A204.1 (cell line): ENCODE measurements around the gene PLK3.
A peak's percentile ranks its signal among the peaks of the same experiment; 100 is the strongest.
"Not testable (repeated sequence)": the region's sequence is repeated elsewhere in the genome, so short reads cannot be mapped to it uniquely, and the experiment has no call there.

ENCODE experiments used
- FAIRE-seq: peaks from 2 replicates; lab custom pipeline; 2012; peaks lifted over from hg19 to GRCh38; lab: Jason Lieb, UNC

Gene PLK3

GRCh38 chr1:44799770-44800584 is at the start of gene PLK3:
Gene PLK3, plus strand, starts transcription at chr1:44800377. Its CDS starts 87 bp downstream, at chr1:44800464.
- FAIRE-seq: peak; percentile 93

- no peak for FAIRE-seq
Observed at GRCh38 chr1:44757420-44757819, 42.8 kb upstream of the PLK3 start.

DNA sequence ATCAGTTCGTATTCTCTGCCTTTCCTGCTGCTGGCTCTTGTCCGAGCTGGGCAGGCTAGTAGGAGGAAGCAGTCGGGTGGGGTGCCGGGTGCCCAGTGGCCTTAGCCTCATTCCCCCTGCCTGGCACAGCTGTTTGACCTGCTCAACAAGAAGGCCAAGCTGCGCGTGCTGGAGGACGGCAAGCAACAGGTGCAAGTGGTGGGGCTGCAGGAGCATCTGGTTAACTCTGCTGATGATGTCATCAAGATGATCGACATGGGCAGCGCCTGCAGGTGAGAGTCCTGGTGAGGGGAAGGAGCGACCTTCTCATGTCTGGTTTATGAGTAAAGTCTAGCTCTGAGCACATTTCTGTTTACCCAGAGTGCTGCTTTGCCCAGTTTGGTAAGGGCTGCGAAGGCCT is 41.1 kb upstream of the PLK3 start:
- FAIRE-seq: no peak

DNA sequence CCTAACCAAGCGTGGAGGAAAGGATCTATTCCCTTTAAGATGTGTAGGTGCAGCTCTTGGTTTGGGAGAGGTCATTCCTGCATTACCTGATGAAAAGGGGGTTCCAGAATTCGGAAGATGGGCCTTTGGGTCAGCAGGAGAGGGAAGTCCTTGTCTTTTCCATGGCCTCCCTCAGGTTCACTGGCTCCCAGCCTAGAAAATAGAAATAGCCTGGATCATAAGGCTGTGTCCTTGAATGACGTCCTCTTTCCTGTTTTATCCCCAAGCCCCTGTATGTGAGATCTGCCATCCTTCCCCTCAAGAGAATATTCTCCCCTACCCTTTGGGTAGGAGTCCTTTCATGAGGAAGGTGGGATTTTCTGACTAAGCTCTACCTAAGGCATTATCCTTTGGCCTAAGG is 39.3 kb upstream of the PLK3 start:
- FAIRE-seq: no peak

DNA sequence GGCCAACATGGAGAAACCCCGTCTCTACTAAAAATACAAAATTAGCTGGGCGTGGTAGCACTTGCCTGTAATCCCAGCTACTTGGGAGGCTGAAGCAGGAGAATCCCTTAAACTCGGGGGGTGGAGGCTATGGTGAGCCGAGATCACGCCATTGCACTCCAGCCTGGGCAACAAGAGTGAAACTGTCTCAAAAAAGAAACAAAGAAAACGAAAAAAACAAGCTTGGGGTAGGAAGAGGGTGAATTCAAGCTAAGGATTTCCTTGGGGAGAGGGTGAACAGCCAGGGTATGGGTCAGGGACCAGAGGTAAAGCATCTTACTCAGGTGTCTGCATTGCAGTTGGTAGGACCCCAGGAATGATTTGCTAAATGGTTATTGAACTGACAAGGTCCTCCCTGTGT is 33.8 kb upstream of the PLK3 start:
- not testable (repeated sequence) for FAIRE-seq

DNA sequence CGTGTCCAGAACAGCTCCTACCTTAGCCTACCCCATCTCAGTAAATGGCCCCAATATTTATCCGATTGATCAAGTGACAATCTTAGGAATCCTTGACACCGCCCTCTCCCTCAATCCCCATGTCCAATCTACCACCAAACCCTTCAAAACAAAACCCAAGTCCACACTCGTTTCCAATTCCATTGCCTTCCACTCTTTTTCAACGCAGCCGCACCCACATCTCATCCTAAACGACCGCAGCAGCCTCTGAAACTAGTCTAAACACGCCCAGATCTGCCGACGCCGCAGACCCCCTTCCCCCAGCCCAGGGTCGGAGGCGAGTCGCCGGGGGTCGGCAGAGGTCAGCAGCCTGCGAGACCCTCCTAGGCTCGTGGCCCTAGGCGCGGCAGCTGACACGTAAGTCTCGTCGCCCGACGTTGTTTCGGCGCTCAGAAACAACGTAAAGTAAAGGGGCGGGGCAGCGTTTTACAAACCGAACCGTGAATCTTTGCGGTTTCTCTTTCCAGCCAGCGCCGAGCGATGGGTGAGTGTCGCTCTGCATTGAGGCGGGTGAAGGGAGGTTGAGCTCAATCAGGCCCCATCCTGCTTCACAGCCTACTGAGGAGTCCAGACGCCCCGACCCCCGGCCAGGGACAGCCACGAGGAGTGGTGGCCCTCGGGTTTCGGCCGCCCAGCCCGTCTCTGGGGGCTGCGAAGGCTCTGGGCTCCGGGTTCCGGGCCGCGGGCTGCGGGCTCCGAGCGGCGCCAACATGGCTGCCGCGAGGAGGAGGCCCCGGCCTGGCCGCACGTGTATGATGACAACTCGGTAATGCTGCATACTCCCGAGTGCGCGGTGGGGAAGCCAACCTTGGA is 24.9 kb upstream of the PLK3 start, which contains the start of gene RPS8:
Gene RPS8 (plus strand): TSS at position 463 of the 852 bp plus-strand sequence. CDS start 57 bp downstream, at position 520.
- no peak for FAIRE-seq

GRCh38 chr1:44775930-44776729 is 24.0 kb upstream of the PLK3 start:
- FAIRE-seq: no peak

DNA sequence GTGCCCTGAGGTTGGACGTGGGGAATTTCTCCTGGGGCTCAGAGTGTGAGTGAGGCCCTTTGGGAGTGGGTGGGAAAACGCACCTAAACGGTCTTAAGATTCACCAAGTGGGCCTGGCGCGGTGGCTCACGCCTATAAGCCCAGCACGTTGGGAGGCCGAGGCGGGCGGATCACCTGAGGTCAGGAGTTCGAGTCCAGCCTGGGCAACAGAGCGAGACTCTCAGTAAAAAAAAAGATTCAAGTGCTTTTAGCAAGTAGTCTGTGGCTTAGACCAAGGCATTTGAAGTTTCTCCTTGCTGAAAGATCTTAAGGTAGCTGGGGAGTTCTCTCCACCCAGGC is 23.5 kb upstream of the PLK3 start:
- no peak for FAIRE-seq

GRCh38 chr1:44777547-44777946 is 22.6 kb upstream of the PLK3 start:
- no peak for FAIRE-seq

- no peak for FAIRE-seq
Observed at GRCh38 chr1:44777969-44778635, 22.1 kb upstream of the PLK3 start.

DNA sequence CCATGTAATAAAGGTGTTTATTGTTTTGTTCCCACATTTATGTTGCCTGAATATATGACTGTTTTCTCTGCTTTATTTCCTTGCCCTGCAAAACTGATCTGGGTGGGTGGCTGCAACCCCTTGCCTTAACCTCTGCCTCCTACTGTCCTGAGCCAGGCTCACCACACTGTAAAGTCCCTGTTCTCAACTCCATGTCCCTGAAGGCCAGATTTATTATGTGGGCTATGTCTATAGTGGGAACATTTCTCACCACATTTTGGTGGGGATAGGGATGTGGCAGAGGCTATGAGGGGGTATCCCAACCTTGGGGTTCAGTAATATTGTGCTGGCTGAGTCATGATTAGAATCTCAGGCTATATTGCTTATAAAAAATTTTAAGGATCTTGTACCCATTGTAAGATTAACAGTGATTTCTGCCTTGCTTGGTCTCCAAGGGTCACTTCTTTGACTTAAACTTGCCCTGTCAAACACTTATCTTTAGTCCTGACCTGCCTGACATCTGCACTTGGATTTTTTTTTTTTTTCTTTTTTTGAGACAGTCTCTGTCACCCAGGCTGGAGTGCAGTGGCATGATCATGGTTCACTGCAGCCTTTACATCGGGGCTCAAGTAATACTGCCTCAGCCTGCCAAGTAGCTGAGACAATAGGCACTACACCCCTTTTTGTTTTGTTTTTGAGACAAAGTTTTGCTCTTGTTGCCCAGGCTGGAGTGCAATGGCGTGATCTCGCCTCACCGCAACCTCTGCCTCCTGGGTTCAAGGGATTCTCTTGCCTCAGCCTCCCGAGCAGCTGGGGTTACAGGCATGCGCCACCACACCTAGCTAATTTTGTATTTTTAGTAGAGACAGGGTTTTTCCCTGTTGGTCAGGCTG is 21.2 kb upstream of the PLK3 start:
- no peak for FAIRE-seq

DNA sequence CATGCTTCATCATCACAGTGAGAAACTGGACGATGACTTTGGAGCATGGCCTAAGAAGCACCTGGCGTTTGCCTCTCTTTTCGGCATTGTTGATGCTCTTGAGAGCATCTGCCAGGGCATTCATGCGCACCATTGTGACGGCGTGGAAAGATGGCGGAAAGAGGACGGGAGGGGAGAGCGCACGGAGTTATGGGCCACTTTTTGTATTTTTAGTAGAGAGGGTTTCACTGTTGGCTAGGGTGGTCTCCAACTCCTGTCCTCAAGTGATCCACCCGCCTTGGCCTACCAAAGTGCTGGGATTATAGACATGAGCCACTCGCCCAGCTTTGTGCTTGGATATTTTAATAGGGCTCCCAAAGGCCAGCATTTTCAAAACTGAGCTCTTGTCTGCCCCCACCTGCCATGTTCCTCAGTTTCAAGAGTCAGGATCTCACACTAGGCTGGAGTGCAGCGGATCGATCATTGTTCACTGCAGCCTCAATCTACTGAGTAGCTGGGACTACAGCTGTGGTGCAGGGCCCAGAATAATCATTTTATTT is 19.5 kb upstream of the PLK3 start:
- FAIRE-seq: no peak

GRCh38 chr1:44783697-44784093 is 16.5 kb upstream of the PLK3 start:
- FAIRE-seq: no peak

DNA sequence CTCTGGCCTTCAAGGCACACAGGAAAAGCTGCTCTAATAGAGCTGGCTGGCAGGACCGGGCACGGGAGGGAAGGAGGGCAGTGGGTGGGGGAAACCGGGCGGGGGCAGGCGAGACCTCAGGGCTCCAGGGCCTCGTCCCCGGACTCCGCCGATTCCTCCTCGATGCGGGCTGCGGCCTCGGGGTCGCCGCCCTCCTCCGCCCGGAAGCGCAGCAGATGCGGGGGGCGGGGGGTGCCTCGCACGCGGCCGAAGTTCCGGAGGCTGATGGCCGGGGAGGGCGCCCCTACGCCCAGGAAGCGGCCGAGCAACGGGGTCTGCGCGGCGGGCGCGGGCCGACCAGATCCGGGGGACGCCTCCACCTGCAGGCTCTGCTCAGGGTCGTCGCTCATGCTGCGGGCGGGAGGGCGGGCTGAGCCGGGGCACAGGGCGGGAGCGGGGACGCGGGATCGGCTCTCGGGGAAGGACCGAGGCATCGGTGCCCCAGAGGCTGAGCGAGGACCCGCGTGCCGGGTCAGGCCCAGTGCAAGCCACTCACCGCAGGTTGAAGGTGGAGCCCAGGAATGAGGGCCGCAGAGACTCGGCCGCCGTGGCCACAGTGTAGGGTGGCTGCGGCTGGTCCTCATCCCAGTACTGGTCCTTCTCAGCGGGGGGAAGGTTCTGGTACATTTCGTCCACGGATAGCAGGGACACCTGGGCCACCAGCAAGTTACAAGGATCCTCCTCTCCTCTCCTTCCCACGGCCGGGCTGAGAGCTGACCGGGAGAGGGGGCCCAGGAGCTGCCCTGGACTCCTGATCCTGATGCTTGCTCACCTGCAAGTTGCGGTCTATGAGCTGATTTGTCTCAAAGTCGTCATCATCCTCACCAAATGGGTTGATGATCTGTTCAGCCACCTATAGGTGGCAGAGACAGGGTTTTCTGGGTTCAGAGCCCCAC is 15.8 kb upstream of the PLK3 start:
- no peak for FAIRE-seq

DNA sequence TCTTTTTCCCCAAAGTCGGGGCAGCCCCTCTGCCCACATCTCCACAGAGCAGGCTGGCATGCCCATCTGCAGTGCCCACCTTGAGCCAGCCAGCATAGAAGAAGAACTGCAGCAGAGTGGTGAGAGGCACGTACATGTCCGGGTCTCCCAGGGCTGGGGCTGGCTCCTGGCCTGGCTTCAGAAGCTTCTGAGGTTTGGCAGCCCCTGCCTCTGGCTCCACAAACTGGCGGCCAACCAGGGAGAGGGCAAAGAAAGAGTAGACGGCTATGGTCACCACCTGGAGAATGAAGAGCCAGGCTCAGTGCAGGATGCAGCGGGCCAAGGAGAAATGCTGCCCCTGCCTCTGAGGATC is 15.2 kb upstream of the PLK3 start:
- FAIRE-seq: no peak

DNA sequence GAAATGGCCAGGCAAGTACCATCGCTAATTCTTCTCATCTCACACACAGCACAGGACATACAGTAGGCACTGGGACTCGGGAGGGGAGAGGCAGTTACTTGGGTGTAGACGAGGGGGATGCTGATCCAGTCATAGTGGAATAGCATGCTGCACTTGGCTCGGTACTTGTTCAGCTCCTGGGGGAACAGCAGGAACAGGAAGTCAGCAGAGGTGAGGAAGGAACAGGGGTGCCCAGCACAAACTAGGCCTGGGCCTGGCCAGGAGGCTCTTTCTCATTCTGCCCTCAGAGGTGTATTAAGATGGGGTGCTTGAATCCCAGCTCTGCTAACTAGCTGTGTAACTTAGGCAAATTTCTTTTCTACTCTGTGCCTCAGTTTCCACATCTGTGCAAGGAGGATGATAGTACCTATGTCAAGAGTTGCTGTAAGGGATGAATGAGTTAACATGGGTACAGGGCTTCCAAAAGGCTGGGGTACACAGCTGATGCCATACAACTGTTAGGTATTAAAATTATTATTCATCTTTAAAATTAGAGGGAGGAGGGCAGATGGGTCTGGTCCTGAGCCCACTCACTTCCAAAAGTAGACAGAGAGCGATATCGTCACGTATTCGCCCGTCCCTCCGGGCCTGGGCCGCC is 14.6 kb upstream of the PLK3 start:
- FAIRE-seq: no peak

DNA sequence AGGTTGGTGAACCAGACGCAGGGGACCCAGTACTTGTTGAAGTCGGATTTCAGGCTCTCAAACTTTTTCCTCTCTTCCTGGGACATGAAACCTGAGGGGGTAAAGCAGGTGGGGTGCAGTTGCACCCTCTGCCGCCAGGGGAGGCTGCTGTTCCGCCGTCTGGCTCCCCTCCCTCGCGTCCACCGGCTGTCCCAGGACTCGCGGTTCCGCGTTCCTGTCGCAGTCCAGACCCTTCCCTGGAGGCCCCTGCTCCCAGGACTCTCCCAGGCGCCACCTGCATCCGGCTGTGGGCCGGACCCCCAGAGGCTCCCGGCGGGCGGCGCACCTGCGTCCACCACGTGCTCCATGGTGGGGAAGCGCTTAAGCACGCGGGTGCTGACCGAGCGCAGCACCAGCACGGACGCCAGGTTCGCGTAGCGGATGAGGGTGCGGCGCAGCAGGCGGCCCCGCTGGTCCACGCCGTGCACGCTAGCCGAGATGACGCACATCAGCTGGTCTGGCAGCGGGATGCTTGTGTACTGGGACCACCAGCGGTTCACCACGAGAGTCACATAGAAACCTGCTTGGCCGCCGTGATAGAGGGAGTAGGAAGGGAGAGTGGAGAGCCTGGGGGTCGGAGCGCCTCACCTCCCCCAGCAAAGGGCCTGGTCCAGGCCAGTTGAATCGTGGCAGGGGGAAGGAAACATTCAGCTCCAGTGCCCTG is 13.9 kb upstream of the PLK3 start:
- FAIRE-seq: no peak

- FAIRE-seq: no peak
Observed at GRCh38 chr1:44786841-44787426, 13.2 kb upstream of the PLK3 start.
